ENCODE results near the gene CEP43. TPM values are rescaled to one million over a fixed set of nuclear protein-coding genes. Genes with fewer than 3 reads are reported as not detected.

CEP43 gene
- total RNA-seq, 1 experiment from 2014 or later: 34.2 TPM

DNA sequence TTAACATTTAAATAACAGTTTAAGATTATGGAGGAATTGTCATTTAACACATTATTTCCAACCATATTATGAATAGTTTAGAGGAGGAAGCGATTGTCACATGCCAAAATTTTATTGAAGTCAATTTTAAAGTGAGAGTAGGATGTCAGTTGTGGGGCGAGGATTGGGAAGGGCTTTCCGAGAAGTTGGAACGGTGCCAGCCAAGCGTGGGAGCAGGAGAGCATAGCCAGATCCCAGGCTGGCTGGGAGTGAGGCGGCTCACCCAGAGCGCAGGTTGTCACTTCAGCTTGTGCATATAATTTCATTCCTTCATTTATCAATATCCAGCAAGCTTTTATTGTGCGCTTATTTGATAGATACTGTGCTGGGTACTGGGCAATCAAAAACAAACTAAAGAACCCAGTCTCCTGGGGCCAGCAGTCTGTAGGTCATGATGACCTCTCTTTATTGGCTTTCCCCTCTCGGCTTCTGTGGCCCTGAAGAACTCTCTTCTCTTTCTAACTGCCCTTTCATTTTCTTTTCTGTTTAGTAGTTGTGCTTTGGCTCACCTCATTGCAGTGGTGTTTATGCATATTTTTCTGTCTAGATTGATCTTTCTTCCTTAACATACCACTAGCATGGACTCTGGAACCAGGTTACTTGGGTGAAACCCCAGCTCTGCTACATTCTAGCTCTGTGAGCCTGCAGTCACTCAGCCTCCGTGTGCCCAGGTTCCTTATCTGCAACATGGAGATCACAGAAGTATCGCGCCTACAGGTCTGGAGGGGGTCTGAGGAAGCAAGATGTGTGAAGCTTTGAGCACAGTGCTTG, 6.4 kb downstream of the CEP43 start:
- no peak for TF ChIP-seq EZH2 (IDR thresholded peaks at IDR 0.05; ENCODE audit: borderline replicate concordance, low read depth, low read length, poor library complexity, severe bottlenecking)
- TF ChIP-seq, protein P1, sequence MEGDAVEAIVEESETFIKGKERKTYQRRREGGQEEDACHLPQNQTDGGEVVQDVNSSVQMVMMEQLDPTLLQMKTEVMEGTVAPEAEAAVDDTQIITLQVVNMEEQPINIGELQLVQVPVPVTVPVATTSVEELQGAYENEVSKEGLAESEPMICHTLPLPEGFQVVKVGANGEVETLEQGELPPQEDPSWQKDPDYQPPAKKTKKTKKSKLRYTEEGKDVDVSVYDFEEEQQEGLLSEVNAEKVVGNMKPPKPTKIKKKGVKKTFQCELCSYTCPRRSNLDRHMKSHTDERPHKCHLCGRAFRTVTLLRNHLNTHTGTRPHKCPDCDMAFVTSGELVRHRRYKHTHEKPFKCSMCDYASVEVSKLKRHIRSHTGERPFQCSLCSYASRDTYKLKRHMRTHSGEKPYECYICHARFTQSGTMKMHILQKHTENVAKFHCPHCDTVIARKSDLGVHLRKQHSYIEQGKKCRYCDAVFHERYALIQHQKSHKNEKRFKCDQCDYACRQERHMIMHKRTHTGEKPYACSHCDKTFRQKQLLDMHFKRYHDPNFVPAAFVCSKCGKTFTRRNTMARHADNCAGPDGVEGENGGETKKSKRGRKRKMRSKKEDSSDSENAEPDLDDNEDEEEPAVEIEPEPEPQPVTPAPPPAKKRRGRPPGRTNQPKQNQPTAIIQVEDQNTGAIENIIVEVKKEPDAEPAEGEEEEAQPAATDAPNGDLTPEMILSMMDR (conservative IDR thresholded peaks at IDR 0.05; ENCODE audit: low read depth, low read length): no peak
- ChIA-PET CTCF (no interaction called here), POLR2A (ENCODE audit: low non-redundant PET) (no interaction called here)

DNA sequence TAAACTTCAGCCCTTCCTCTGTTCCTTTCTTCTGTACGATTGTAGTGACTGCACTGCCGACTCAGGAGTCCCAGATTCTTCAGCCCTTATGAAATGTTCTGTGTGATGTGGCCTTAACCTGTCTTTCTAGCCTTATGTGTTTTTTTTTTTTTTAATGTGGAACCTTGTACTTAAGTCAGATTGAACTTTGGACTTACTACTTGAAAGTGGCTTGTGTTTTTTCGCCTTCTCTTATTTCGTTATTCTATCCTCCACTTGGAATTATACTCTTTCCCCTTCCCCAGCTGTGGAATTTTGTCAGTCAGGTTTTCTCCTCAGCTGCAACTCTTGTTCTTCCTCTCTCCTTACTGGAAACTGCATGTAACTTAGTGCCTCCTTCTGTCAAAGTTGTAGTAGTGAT, 8.8 kb downstream of the CEP43 start:
- H3K36me3 ChIP-seq (ENCODE audit: insufficient read depth, low read length, poor library complexity, severe bottlenecking): peaks cover 76% of the 10 kb centered on the region
- intact Hi-C loops (cut with micrococcal nuclease; ENCODE audit: unreplicated experiment): no loop called here
- ChIA-PET POLR2A (ENCODE audit: low non-redundant PET) (no interaction called here), CTCF (no interaction called here)
- peaks cover 6% of the 10 kb centered on the region for H3K4me1 ChIP-seq (ENCODE audit: insufficient read depth, low read length, poor library complexity, severe bottlenecking)
- no peak overlapping the region for H3K4me3 ChIP-seq (ENCODE audit: low read depth, low read length, poor library complexity, severe bottlenecking)
- no peak for DNase-seq (ENCODE audit: low spot score)
- no peaks in the 10 kb centered on the region for H3K9me3 ChIP-seq (ENCODE audit: low read depth, low read length, poor library complexity, severe bottlenecking)
- H3K27ac ChIP-seq (ENCODE audit: low read depth, low read length, poor library complexity, severe bottlenecking): no peak overlapping the region
- TF ChIP-seq, protein P1 (conservative IDR thresholded peaks at IDR 0.05; ENCODE audit: low read depth, low read length): no peak
- no peak for TF ChIP-seq EZH2 (IDR thresholded peaks at IDR 0.05; ENCODE audit: borderline replicate concordance, low read depth, low read length, poor library complexity, severe bottlenecking)
- H3K27me3 ChIP-seq (replicated peaks; ENCODE audit: insufficient read depth, low read depth, low read length, poor library complexity): no peaks in the 10 kb centered on the region
- BruUV-seq (replicated peaks): no TSS peak

More for the DNA sequence above, 6.4 kb downstream of the CEP43 start:
- H3K4me1 ChIP-seq (ENCODE audit: insufficient read depth, low read length, poor library complexity, severe bottlenecking): peaks cover 24% of the 10 kb centered on the region
- BruUV-seq (replicated peaks): no TSS peak
- intact Hi-C loops (cut with micrococcal nuclease; ENCODE audit: unreplicated experiment): no loop called here
- H3K27ac ChIP-seq (ENCODE audit: low read depth, low read length, poor library complexity, severe bottlenecking): no peak overlapping the region
- DNase-seq (ENCODE audit: low spot score): peak; percentile 54
- no peaks in the 10 kb centered on the region for H3K27me3 ChIP-seq (replicated peaks; ENCODE audit: insufficient read depth, low read depth, low read length, poor library complexity)
- H3K9me3 ChIP-seq (ENCODE audit: low read depth, low read length, poor library complexity, severe bottlenecking): no peaks in the 10 kb centered on the region
- no peak overlapping the region for H3K4me3 ChIP-seq (ENCODE audit: low read depth, low read length, poor library complexity, severe bottlenecking)
- peaks cover 63% of the 10 kb centered on the region for H3K36me3 ChIP-seq (ENCODE audit: insufficient read depth, low read length, poor library complexity, severe bottlenecking)

DNA sequence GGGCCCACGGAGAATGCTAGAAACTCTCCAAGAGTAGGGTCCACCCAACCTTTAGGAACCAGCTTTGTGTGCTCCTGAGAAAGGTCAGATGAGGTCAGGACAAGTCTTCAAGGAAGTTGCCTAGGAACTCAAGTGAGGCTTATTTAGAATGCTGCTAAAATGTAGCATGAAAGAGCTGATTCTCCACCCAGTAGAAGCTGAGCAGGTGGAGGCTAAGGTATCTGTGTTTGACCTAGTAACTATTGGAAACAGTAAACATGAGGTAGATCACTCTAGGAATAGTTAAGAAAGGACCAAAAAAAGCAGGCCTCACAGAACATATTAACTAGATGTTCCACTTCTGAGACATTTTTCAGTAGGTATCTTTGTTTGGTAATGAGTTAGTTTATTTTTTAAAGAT, 13.9 kb downstream of the CEP43 start:
- no peak for TF ChIP-seq EZH2 (IDR thresholded peaks at IDR 0.05; ENCODE audit: borderline replicate concordance, low read depth, low read length, poor library complexity, severe bottlenecking)
- TF ChIP-seq, protein P1 (conservative IDR thresholded peaks at IDR 0.05; ENCODE audit: low read depth, low read length): no peak
- Histone ChIP-seq H3K9me3 (ENCODE audit: low read depth, low read length, poor library complexity, severe bottlenecking) (no peaks in the 10 kb centered on the region), H3K36me3 (ENCODE audit: insufficient read depth, low read length, poor library complexity, severe bottlenecking) (peaks cover 54% of the 10 kb centered on the region), H3K4me1 (ENCODE audit: insufficient read depth, low read length, poor library complexity, severe bottlenecking) (no peaks in the 10 kb centered on the region), H3K27me3 (replicated peaks; ENCODE audit: insufficient read depth, low read depth, low read length, poor library complexity) (no peaks in the 10 kb centered on the region), H3K4me3 (ENCODE audit: low read depth, low read length, poor library complexity, severe bottlenecking) (no peak overlapping the region), H3K27ac (ENCODE audit: low read depth, low read length, poor library complexity, severe bottlenecking) (no peak overlapping the region)
- intact Hi-C loops (cut with micrococcal nuclease; ENCODE audit: unreplicated experiment): no loop called here
- no TSS peak for BruUV-seq (replicated peaks)
- ChIA-PET POLR2A (ENCODE audit: low non-redundant PET) (no interaction called here), CTCF (no interaction called here)
- no peak for DNase-seq (ENCODE audit: low spot score)

All from A673 (cell line).